Activated naive CD8-positive, alpha-beta T cell (primary cell): ENCODE results near the gene PRM1.
"Not testable (repeated sequence)": the region's sequence is repeated elsewhere in the genome, so short reads cannot be mapped to it uniquely, and the experiment has no call there.

Experiments
- H3K27ac Mint-ChIP-seq: one replicate; pipeline ENCODE4 v1.8.0; 2021; ENCODE audit warnings: mixed read lengths
- H3K27me3 Mint-ChIP-seq: one replicate; pipeline ENCODE4 v1.8.0; 2021; ENCODE audit warnings: mixed read lengths
- H3K36me3 Mint-ChIP-seq: one replicate; pipeline ENCODE4 v1.8.0; 2021; ENCODE audit warnings: mixed read lengths
- H3K4me1 Mint-ChIP-seq: one replicate; pipeline ENCODE4 v1.8.0; 2021; ENCODE audit warnings: low read depth, mixed read lengths
- H3K4me3 Mint-ChIP-seq: one replicate; pipeline ENCODE4 v1.8.0; 2021; ENCODE audit warnings: mild to moderate bottlenecking, mixed read lengths
- H3K9me3 Mint-ChIP-seq: one replicate; pipeline ENCODE4 v1.8.0; 2021; ENCODE audit warnings: low read depth, mixed read lengths

PRM1 gene

DNA sequence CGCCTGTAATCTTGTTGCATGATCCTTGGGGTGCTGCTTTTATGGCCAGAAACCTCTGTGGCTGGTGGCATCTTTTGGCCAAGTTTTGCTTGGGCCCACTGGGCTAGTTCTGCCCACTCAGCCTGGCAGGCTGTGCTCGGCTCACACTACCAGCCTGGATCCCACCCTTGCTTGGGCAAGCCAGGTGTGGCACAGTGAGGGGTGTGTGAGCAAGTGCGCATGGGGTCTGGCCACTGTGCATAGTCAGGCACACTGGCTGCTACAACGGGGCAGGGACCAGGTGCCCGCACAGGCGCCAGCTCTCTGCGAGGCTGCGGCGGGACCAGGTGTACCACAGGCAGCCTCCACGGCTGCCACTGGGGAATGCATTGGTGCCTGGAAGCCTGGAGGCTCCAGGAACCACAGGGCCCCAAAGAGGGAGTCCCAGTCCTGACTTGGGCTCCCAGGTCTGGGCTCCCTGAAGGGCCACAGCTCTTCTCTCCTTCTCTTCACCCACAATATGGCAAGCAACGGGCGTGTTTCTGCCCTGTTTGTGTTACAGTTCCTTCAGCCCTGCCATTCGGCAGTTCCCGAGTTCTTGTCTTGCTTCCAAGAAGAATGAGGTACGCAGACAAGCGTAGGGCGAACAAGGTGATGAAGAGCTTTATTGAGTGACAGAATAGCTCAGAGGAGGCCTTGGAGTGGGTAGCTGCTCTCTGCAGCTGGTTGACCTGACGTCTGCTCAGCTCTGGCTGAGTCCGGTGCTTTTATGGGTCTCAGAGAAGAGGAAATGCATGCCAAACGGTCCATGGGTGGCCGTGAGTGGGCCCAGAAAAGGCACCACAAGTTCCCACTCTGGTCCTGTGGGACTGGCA, 26.7 kb upstream of the PRM1 start:
- Mint-ChIP-seq H3K27me3 (no peaks in the 10 kb centered on the region), H3K9me3 (no peaks in the 10 kb centered on the region), H3K4me1 (peaks cover 37% of the 10 kb centered on the region), H3K36me3 (no peaks in the 10 kb centered on the region), H3K4me3 (no peak overlapping the region), H3K27ac (no peak overlapping the region)

DNA sequence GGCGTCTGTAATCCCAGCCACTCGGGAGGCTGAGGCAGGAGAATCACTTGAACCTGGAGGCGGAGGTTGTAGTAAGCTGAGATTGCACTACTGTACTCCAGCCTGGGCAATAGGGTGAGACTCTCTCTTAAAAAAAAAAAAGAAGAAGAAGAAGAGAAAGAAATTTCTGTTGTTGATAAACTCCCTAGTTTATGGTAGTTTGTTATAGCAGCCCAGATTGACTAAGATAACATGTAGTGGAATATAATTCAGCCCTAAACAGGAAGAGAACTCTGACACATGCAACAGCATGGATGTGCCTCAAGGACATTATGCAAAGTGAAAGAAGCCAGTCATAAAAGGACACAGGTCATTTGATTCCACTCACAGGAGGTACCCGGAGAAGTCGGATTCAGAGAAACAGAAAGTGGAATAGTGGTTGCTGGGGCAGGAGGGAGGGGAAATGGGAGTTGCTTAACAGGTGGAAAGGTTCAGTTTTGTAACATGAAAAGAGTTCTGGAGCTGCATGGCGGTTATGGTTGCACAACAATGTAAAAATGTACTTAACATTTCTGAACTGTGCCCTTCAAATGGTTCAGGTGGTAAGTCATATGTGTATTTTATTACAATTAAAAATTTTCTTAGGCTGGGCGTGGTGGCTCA, 26.0 kb upstream of the PRM1 start:
- H3K27me3 Mint-ChIP-seq, result no peaks in the 10 kb centered on the region
- H3K27ac Mint-ChIP-seq, result no peak overlapping the region
- no peak overlapping the region for H3K4me3 Mint-ChIP-seq

DNA sequence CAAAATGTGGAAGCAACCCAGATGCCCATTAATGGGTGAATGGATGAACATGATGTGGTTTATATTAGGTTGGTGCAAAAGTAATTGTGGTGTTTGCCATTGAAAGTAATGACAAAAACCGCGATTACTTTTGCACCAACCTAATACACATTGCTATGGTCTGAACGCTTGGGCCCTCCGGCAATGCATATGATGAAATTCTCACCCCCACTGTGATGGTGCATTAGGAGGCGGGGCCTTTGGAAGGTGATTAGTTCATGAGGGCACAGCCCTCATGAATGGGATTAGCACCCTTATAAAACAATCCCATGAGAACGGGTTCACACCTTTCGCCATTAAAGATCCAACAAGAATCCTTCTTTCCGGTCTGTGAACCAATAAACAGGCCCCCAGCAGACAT, 25.3 kb upstream of the PRM1 start:
- Mint-ChIP-seq H3K9me3 (no peaks in the 10 kb centered on the region), H3K27ac (no peak overlapping the region), H3K36me3 (no peaks in the 10 kb centered on the region), H3K4me3 (no peak overlapping the region), H3K4me1 (peaks cover 24% of the 10 kb centered on the region), H3K27me3 (no peaks in the 10 kb centered on the region)

More for the DNA sequence above, 26.0 kb upstream of the PRM1 start:
- peaks cover 30% of the 10 kb centered on the region for H3K4me1 Mint-ChIP-seq
- no peaks in the 10 kb centered on the region for H3K36me3 Mint-ChIP-seq
- no peaks in the 10 kb centered on the region for H3K9me3 Mint-ChIP-seq

GRCh38 chr16:11303405-11304138, 22.4 kb upstream of the PRM1 start:
- H3K27me3 Mint-ChIP-seq, result no peaks in the 10 kb centered on the region
- no peak overlapping the region for H3K4me3 Mint-ChIP-seq
- no peak overlapping the region for H3K27ac Mint-ChIP-seq
- no peaks in the 10 kb centered on the region for H3K36me3 Mint-ChIP-seq
- peaks cover 11% of the 10 kb centered on the region for H3K4me1 Mint-ChIP-seq
- no peaks in the 10 kb centered on the region for H3K9me3 Mint-ChIP-seq

- H3K4me3 Mint-ChIP-seq, result no peak overlapping the region
- H3K4me1 Mint-ChIP-seq, result peaks cover 13% of the 10 kb centered on the region
- no peaks in the 10 kb centered on the region for H3K36me3 Mint-ChIP-seq
- no peaks in the 10 kb centered on the region for H3K9me3 Mint-ChIP-seq
- H3K27me3 Mint-ChIP-seq, result no peaks in the 10 kb centered on the region
- H3K27ac Mint-ChIP-seq, result no peak overlapping the region
Observed at GRCh38 chr16:11302977-11303376, 21.8 kb upstream of the PRM1 start.

GRCh38 chr16:11301645-11302501, 20.7 kb upstream of the PRM1 start:
- H3K36me3 Mint-ChIP-seq, result no peaks in the 10 kb centered on the region
- no peaks in the 10 kb centered on the region for H3K27me3 Mint-ChIP-seq
- no peaks in the 10 kb centered on the region for H3K9me3 Mint-ChIP-seq
- peaks cover 20% of the 10 kb centered on the region for H3K4me1 Mint-ChIP-seq
- no peak overlapping the region for H3K4me3 Mint-ChIP-seq
- no peak overlapping the region for H3K27ac Mint-ChIP-seq

DNA sequence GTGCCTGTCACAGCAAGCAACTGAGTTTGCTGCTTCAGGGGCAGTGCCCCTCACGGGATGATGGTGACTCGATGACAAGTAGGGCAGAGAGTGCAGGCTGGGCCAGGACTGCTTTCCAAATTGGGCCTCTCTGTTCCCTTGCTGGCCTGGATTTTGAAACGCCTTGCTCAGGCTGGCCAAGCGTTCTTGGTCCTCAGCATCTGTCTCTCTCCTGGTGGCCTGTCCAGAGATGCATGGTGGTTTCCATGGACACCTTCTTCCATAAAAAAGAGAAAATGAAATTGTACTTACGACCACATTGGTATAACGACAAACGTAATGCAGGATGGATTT, 19.4 kb upstream of the PRM1 start:
- Mint-ChIP-seq H3K27ac (no peak overlapping the region), H3K9me3 (no peaks in the 10 kb centered on the region), H3K36me3 (no peaks in the 10 kb centered on the region), H3K4me1 (peaks cover 28% of the 10 kb centered on the region), H3K4me3 (no peak overlapping the region), H3K27me3 (no peaks in the 10 kb centered on the region)

GRCh38 chr16:11299865-11300559, 18.9 kb upstream of the PRM1 start:
- H3K9me3 Mint-ChIP-seq, result no peaks in the 10 kb centered on the region
- H3K4me1 Mint-ChIP-seq, result peaks cover 28% of the 10 kb centered on the region
- H3K4me3 Mint-ChIP-seq, result no peak overlapping the region
- H3K27ac Mint-ChIP-seq, result no peak overlapping the region
- H3K27me3 Mint-ChIP-seq, result no peaks in the 10 kb centered on the region
- no peaks in the 10 kb centered on the region for H3K36me3 Mint-ChIP-seq

- peaks cover 32% of the 10 kb centered on the region for H3K4me1 Mint-ChIP-seq
- H3K27ac Mint-ChIP-seq, result peak overlapping the region; percentile 78
- H3K4me3 Mint-ChIP-seq, result peak overlapping the region; percentile 66
- not testable (repeated sequence) for H3K36me3 Mint-ChIP-seq, H3K9me3 Mint-ChIP-seq, H3K27me3 Mint-ChIP-seq
Observed at GRCh38 chr16:11298950-11299547, 17.9 kb upstream of the PRM1 start.

DNA sequence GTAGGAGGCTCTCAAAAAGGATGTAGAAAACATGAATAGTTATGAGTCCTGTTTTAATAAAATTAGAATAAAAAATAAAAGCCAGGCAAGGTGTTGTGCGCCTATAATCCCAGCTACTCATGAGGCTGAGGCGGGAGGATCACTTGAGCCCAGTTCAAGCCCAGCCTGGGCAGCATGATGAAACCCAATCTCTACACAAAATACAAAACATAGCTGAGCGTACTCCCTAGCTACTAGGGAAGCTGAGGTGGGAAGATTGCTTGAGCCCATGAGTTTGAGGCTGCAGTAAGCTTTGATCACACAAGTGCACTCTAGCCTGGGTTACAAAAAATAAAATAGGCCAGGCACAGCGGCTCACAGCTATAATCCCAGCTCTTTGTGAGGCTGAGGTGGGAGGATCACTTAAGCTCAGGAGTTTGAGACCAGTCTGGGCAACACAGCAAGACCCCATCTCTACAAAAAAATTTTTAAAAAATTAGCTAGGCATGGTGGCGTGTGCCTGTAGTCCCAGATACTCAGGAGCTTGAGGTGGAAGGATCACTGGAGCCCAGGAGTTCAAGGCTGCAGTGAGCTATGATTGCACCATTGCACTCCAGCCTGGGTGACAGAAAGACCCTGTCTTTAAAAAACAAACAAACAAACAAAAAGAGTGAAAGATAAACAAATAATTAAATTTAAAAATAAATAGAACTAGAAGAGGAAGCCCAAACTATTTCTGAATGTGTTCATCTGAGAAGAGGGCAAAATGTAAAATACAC, 17.2 kb upstream of the PRM1 start:
- H3K36me3 Mint-ChIP-seq, result no peaks in the 10 kb centered on the region
- H3K9me3 Mint-ChIP-seq, result no peaks in the 10 kb centered on the region
- no peaks in the 10 kb centered on the region for H3K27me3 Mint-ChIP-seq
- H3K4me1 Mint-ChIP-seq, result peaks cover 34% of the 10 kb centered on the region
- H3K4me3 Mint-ChIP-seq, result peak overlapping the region; percentile 72
- peak overlapping the region; percentile 68 for H3K27ac Mint-ChIP-seq

GRCh38 chr16:11297492-11298142, 16.5 kb upstream of the PRM1 start:
- peaks cover 39% of the 10 kb centered on the region for H3K4me1 Mint-ChIP-seq

GRCh38 chr16:11296706-11297491, 15.8 kb upstream of the PRM1 start:
- H3K27me3 Mint-ChIP-seq, result no peaks in the 10 kb centered on the region
- peak overlapping the region; percentile 72 for H3K4me3 Mint-ChIP-seq
- H3K27ac Mint-ChIP-seq, result peak overlapping the region; percentile 74
- peaks cover 39% of the 10 kb centered on the region for H3K4me1 Mint-ChIP-seq
- H3K9me3 Mint-ChIP-seq, result no peaks in the 10 kb centered on the region
- H3K36me3 Mint-ChIP-seq, result no peaks in the 10 kb centered on the region

More at GRCh38 chr16:11297492-11298142, 16.5 kb upstream of the PRM1 start:
- H3K4me3 Mint-ChIP-seq, result peak overlapping the region; percentile 72
- H3K27ac Mint-ChIP-seq, result peak overlapping the region; percentile 74
- no peaks in the 10 kb centered on the region for H3K9me3 Mint-ChIP-seq
- no peaks in the 10 kb centered on the region for H3K36me3 Mint-ChIP-seq
- H3K27me3 Mint-ChIP-seq, result no peaks in the 10 kb centered on the region
